SK-N-SH treated with all-trans-retinoic acid at 6 μM for 48 hours (cell line): ENCODE data around the gene OR2A25.

Source experiments
- ATAC-seq: fragments of 200-7000 bp; cut with Tn5 transposase; 3 replicates; pipeline ENCODE4 v1.9.1; 2020; ENCODE audit warnings: mild to moderate bottlenecking, moderate library complexity
- ARNTL ChIP-seq: fragments of 450-650 bp; formaldehyde crosslinking; IDR thresholded peaks from 2 replicates; pipeline ENCODE4 v1.5.0; 2020; ENCODE audit warnings: low read depth, mild to moderate bottlenecking, moderate library complexity, borderline replicate concordance
- BACH2 ChIP-seq: fragments of 250-450 bp; sonication (Bioruptor Pico); IDR thresholded peaks from 2 replicates; pipeline ENCODE4 v1.9.0; 2021; ENCODE audit warnings: mild to moderate bottlenecking, borderline replicate concordance
- CSDC2 ChIP-seq: fragments of 250-450 bp; sonication (Bioruptor Pico); IDR thresholded peaks from 2 replicates; pipeline ENCODE4 v1.5.0; 2020; ENCODE audit warnings: mild to moderate bottlenecking, moderate library complexity
- ESRRG ChIP-seq: fragments of 250-450 bp; sonication (Bioruptor Pico); IDR thresholded peaks from 2 replicates; pipeline ENCODE4 v1.6.1; 2021; ENCODE audit warnings: mild to moderate bottlenecking
- GLIS3 ChIP-seq: fragments of 250-450 bp; sonication (Bioruptor Pico); IDR thresholded peaks from 2 replicates; pipeline ENCODE4 v1.5.0; 2020; ENCODE audit warnings: mild to moderate bottlenecking, moderate library complexity
- ISL1 ChIP-seq: fragments of 250-450 bp; sonication (Bioruptor Pico); IDR thresholded peaks from 2 replicates; pipeline ENCODE4 v2.1.2; 2022; ENCODE audit warnings: mild to moderate bottlenecking, moderate library complexity
- OSR1 ChIP-seq: fragments of 250-450 bp; sonication (Bioruptor Pico); IDR thresholded peaks from 2 replicates; pipeline ENCODE4 v1.8.0; 2022; ENCODE audit warnings: moderate library complexity, mild to moderate bottlenecking, inconsistent platforms
- PPARA ChIP-seq: fragments of 250-450 bp; sonication (Bioruptor Pico); IDR thresholded peaks from 2 replicates; pipeline ENCODE4 v1.5.0; 2020; ENCODE audit warnings: mild to moderate bottlenecking, borderline replicate concordance
- TCF4 ChIP-seq: fragments of 250-450 bp; sonication (Bioruptor Pico); IDR thresholded peaks from 2 replicates; pipeline ENCODE4 v1.8.0; 2021; ENCODE audit warnings: mild to moderate bottlenecking, moderate library complexity, borderline replicate concordance
- ZC3H10 ChIP-seq: fragments of 250-450 bp; sonication (Bioruptor Pico); IDR thresholded peaks from 2 replicates; pipeline ENCODE4 v1.5.1; 2021; ENCODE audit warnings: mild to moderate bottlenecking, moderate library complexity
- ZFP3 ChIP-seq: fragments of 250-450 bp; sonication (Bioruptor Pico); IDR thresholded peaks from 2 replicates; pipeline ENCODE4 v1.5.0; 2020; ENCODE audit warnings: mild to moderate bottlenecking, moderate library complexity
- ZFP30 ChIP-seq: fragments of 450-650 bp; formaldehyde crosslinking; IDR thresholded peaks from 2 replicates; pipeline ENCODE4 v1.5.0; 2022; ENCODE audit warnings: mild to moderate bottlenecking, moderate library complexity
- ZNF565 ChIP-seq: fragments of 450-650 bp; formaldehyde crosslinking; conservative IDR thresholded peaks from 2 replicates; pipeline ENCODE4 v1.5.0; 2020; ENCODE audit warnings: low read depth, mild to moderate bottlenecking, moderate library complexity
- ZNF70 ChIP-seq: fragments of 450-650 bp; formaldehyde crosslinking; IDR thresholded peaks from 2 replicates; pipeline ENCODE4 v1.5.0; 2020; ENCODE audit warnings: mild to moderate bottlenecking, moderate library complexity
- ZNF8 ChIP-seq: fragments of 450-650 bp; formaldehyde crosslinking; IDR thresholded peaks from 2 replicates; pipeline ENCODE4 v1.5.0; 2020; ENCODE audit warnings: mild to moderate bottlenecking, moderate library complexity
- TF ChIP-seq, protein P1 (sequence below): fragments of 250-450 bp; sonication (Bioruptor Pico); IDR thresholded peaks from 2 replicates; pipeline ENCODE4 v1.5.0; 2020; ENCODE audit warnings: mild to moderate bottlenecking, moderate library complexity
- TF ChIP-seq, protein P2 (sequence below): fragments of 250-450 bp; sonication (Bioruptor Pico); IDR thresholded peaks from 2 replicates; pipeline ENCODE4 v1.5.1; 2021; ENCODE audit warnings: mild to moderate bottlenecking, moderate library complexity
- TF ChIP-seq, protein P3 (sequence below): fragments of 250-450 bp; sonication (Bioruptor Pico); IDR thresholded peaks from 2 replicates; pipeline ENCODE4 v1.5.1; 2020; ENCODE audit warnings: low read depth, mild to moderate bottlenecking, moderate library complexity
- TF ChIP-seq, protein P4 (sequence below): fragments of 250-450 bp; sonication (Bioruptor Pico); IDR thresholded peaks from 2 replicates; pipeline ENCODE4 v1.8.0; 2020; ENCODE audit warnings: mild to moderate bottlenecking, moderate library complexity, borderline replicate concordance
- TF ChIP-seq, protein P5 (sequence below): fragments of 250-450 bp; sonication (Bioruptor Pico); IDR thresholded peaks from 2 replicates; pipeline ENCODE4 v1.8.0; 2021; ENCODE audit warnings: low read depth, mild to moderate bottlenecking, moderate library complexity, borderline replicate concordance

Gene OR2A25

DNA sequence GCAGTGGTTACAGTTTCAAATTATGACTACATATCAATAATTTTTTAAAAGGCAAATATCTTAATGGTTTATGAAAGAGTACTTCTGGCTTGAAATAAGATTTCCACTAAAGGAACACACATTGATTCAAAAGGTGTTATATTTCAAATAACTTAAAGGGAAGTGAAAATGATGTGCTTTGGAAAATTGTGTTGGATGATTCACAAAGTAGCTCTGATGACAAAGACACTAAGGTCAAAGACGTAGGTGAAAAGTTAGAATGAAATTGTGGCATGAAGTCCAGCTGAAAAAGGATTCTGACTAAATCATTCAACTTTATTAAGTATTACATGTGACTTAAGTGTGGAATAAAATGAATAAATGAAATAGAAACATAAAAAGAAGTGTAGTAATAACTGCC lies 41.6 kb upstream of the OR2A25 start:
- no peak for TF ChIP-seq ESRRG (CRISPR knock-in tag)
- TF ChIP-seq ZFP3 (CRISPR knock-in tag): no peak
- no peak for TF ChIP-seq TCF4
- no peak for TF ChIP-seq ISL1 (CRISPR knock-in tag)
- no peak for TF ChIP-seq ZNF70 (CRISPR knock-in tag)
- TF ChIP-seq ZFP30: no peak
- TF ChIP-seq, protein P1, sequence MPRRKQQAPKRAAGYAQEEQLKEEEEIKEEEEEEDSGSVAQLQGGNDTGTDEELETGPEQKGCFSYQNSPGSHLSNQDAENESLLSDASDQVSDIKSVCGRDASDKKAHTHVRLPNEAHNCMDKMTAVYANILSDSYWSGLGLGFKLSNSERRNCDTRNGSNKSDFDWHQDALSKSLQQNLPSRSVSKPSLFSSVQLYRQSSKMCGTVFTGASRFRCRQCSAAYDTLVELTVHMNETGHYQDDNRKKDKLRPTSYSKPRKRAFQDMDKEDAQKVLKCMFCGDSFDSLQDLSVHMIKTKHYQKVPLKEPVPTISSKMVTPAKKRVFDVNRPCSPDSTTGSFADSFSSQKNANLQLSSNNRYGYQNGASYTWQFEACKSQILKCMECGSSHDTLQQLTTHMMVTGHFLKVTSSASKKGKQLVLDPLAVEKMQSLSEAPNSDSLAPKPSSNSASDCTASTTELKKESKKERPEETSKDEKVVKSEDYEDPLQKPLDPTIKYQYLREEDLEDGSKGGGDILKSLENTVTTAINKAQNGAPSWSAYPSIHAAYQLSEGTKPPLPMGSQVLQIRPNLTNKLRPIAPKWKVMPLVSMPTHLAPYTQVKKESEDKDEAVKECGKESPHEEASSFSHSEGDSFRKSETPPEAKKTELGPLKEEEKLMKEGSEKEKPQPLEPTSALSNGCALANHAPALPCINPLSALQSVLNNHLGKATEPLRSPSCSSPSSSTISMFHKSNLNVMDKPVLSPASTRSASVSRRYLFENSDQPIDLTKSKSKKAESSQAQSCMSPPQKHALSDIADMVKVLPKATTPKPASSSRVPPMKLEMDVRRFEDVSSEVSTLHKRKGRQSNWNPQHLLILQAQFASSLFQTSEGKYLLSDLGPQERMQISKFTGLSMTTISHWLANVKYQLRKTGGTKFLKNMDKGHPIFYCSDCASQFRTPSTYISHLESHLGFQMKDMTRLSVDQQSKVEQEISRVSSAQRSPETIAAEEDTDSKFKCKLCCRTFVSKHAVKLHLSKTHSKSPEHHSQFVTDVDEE (CRISPR knock-in tag): no peak
- TF ChIP-seq, protein P2, sequence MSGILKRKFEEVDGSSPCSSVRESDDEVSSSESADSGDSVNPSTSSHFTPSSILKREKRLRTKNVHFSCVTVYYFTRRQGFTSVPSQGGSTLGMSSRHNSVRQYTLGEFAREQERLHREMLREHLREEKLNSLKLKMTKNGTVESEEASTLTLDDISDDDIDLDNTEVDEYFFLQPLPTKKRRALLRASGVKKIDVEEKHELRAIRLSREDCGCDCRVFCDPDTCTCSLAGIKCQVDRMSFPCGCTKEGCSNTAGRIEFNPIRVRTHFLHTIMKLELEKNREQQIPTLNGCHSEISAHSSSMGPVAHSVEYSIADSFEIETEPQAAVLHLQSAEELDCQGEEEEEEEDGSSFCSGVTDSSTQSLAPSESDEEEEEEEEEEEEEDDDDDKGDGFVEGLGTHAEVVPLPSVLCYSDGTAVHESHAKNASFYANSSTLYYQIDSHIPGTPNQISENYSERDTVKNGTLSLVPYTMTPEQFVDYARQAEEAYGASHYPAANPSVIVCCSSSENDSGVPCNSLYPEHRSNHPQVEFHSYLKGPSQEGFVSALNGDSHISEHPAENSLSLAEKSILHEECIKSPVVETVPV: no peak
- no peak for TF ChIP-seq ZC3H10 (CRISPR knock-in tag)
- TF ChIP-seq OSR1: no peak
- TF ChIP-seq ARNTL: no peak
- TF ChIP-seq PPARA: no peak
- TF ChIP-seq ZNF565 (CRISPR knock-in tag): no peak
- TF ChIP-seq GLIS3 (CRISPR knock-in tag): no peak
- TF ChIP-seq ZNF8 (CRISPR knock-in tag): no peak
- TF ChIP-seq, protein P3, sequence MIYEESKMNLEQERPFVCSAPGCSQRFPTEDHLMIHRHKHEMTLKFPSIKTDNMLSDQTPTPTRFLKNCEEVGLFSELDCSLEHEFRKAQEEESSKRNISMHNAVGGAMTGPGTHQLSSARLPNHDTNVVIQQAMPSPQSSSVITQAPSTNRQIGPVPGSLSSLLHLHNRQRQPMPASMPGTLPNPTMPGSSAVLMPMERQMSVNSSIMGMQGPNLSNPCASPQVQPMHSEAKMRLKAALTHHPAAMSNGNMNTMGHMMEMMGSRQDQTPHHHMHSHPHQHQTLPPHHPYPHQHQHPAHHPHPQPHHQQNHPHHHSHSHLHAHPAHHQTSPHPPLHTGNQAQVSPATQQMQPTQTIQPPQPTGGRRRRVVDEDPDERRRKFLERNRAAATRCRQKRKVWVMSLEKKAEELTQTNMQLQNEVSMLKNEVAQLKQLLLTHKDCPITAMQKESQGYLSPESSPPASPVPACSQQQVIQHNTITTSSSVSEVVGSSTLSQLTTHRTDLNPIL: no peak
- TF ChIP-seq, protein P4, sequence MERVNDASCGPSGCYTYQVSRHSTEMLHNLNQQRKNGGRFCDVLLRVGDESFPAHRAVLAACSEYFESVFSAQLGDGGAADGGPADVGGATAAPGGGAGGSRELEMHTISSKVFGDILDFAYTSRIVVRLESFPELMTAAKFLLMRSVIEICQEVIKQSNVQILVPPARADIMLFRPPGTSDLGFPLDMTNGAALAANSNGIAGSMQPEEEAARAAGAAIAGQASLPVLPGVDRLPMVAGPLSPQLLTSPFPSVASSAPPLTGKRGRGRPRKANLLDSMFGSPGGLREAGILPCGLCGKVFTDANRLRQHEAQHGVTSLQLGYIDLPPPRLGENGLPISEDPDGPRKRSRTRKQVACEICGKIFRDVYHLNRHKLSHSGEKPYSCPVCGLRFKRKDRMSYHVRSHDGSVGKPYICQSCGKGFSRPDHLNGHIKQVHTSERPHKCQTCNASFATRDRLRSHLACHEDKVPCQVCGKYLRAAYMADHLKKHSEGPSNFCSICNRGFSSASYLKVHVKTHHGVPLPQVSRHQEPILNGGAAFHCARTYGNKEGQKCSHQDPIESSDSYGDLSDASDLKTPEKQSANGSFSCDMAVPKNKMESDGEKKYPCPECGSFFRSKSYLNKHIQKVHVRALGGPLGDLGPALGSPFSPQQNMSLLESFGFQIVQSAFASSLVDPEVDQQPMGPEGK (CRISPR knock-in tag): no peak
- TF ChIP-seq, protein P5, sequence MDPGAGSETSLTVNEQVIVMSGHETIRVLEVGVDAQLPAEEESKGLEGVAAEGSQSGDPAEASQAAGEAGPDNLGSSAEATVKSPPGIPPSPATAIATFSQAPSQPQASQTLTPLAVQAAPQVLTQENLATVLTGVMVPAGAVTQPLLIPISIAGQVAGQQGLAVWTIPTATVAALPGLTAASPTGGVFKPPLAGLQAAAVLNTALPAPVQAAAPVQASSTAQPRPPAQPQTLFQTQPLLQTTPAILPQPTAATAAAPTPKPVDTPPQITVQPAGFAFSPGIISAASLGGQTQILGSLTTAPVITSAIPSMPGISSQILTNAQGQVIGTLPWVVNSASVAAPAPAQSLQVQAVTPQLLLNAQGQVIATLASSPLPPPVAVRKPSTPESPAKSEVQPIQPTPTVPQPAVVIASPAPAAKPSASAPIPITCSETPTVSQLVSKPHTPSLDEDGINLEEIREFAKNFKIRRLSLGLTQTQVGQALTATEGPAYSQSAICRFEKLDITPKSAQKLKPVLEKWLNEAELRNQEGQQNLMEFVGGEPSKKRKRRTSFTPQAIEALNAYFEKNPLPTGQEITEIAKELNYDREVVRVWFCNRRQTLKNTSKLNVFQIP (CRISPR knock-in tag): no peak
- TF ChIP-seq CSDC2 (CRISPR knock-in tag): no peak
- TF ChIP-seq BACH2 (CRISPR knock-in tag): no peak
- TF ChIP-seq, all 23 proteins: peak for 0
- ATAC-seq: no peak

DNA sequence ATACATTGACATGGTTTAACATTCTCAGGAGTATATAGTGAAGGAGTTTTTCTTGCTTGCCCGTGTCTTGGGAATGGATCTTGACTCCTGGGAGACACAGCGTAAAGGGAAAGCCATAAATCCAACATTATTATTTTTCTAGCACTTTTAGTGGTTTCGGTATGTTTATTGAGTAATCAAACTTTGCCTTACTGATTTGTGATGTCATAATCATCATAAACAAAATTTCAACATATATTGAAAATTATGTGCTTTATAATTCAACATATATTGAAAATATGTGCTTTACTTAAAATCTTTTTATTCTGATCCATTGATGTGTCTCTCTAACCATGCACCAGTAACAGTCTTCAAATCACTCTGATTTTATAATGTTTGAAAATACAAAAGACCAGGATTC lies 41.1 kb upstream of the OR2A25 start:
- TF ChIP-seq ESRRG (CRISPR knock-in tag) (no peak), ZFP3 (CRISPR knock-in tag) (no peak)
- TF ChIP-seq, protein P1 (CRISPR knock-in tag): no peak
- TF ChIP-seq, protein P5 (CRISPR knock-in tag): no peak
- ATAC-seq: no peak
